Ovary (tissue), 3 donors: ENCODE results near the gene VENTX.

ENCODE experiments used
- POLR2A ChIP-seq: fragments of 450-650 bp; IDR thresholded peaks from one replicate; pipeline ENCODE4 v1.6.1; 2017; ENCODE audit warnings: antibody characterized with exemption, mild to moderate bottlenecking, moderate library complexity
- TF ChIP-seq, protein P1 (sequence below), 3 donors: fragments of 450-650 bp in 2 of 3; fragments of 200-600 bp in 1 of 3; IDR thresholded peaks; one replicate each; pipeline versions ENCODE4 v1.5.1 to v1.8.0; 2016 to 2022; ENCODE audit warnings: antibody characterized with exemption in 3 of 3, mild to moderate bottlenecking in 1 of 3
- donor health status: DM: no; HTN: no; CAD: no.

DNA sequence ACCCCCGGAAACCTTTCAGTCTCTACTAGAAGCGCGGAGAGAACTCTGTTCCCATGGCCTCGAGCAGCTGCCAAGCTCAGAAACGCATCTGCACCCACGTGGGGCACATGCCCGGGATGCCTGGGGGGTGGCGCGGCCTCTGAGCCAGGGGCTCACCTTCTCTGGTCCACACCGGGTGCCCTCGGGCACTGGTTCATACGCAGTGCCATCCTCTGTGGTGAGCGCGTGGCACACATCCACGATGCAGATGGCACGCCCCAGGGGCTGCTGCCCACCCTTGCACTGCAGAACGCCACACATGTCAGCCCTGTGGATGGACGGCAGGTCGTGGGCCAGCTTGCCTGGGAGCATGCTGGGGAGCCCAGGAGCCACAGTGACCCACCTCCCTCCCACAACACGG, 32.5 kb downstream of the VENTX start:
- TF ChIP-seq, protein P1, sequence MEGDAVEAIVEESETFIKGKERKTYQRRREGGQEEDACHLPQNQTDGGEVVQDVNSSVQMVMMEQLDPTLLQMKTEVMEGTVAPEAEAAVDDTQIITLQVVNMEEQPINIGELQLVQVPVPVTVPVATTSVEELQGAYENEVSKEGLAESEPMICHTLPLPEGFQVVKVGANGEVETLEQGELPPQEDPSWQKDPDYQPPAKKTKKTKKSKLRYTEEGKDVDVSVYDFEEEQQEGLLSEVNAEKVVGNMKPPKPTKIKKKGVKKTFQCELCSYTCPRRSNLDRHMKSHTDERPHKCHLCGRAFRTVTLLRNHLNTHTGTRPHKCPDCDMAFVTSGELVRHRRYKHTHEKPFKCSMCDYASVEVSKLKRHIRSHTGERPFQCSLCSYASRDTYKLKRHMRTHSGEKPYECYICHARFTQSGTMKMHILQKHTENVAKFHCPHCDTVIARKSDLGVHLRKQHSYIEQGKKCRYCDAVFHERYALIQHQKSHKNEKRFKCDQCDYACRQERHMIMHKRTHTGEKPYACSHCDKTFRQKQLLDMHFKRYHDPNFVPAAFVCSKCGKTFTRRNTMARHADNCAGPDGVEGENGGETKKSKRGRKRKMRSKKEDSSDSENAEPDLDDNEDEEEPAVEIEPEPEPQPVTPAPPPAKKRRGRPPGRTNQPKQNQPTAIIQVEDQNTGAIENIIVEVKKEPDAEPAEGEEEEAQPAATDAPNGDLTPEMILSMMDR (IDR thresholded peaks at IDR 0.05), result no peak
- no peak for TF ChIP-seq POLR2A
